ENCODE data around the gene GLCE. TPM values are rescaled to one million over a fixed set of nuclear protein-coding genes. Genes with fewer than 3 reads are reported as not detected.

The GLCE gene
- total RNA-seq, 1 donor from 2014 or later: 49.5 TPM

DNA sequence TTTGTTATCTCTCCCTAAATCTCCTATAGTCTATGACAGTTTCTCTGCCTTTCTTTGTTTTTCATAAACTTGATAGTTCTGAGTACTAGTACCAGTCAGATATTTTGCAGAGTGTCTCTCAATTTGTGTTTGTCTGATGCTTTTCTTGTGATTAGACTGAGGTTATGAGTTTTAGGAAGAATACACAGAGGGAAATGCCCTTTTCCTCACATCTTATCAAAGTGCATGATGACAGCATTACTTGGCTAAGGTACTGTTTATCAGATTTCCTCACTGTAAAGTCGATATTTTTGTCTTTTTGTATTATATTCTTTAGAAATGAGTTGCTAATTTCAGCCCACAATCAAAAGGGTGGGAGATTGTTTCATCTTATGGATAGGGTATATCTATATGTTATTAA, 45.6 kb downstream of the GLCE start:
- no peak for DNase-seq

DNA sequence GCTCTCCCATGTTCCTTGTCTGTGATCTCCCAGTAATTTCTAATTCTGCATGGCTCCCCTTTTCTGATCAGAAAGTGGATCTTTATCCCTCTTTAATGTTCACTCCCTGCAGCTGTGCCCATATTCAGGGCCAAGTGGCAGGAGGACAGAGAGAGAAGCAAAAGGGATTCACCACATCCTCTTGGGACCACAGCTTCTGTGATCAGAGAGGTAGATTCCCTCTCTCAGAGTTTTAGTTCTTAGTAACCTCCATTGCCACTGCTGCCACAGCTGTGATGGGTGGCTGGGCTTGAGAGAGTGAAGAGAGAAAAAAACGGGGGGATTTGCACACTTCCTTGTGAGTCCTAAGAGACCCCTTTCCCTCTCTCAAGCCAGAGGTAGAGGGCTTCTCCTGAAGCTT, 49.2 kb downstream of the GLCE start:
- no peak for DNase-seq

DNA sequence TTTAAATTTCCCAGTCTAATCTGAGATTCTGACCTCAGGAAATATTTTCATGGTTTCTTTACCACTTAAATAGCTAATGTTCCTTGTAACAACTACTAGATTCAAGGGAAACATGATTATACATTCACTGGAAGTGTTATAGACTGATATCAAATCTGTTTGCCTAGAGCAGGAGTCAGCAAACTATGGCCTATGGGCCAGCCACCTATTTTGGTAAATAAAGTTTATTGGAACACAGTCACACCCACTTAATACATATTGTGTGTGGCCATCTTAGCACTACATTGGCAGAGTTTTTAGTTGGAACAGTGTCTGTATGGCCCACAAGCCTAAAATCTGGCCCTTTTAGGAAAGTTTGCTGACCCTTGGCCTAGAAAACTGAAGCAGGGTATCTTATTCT, 50.1 kb downstream of the GLCE start:
- no peak for DNase-seq

DNA sequence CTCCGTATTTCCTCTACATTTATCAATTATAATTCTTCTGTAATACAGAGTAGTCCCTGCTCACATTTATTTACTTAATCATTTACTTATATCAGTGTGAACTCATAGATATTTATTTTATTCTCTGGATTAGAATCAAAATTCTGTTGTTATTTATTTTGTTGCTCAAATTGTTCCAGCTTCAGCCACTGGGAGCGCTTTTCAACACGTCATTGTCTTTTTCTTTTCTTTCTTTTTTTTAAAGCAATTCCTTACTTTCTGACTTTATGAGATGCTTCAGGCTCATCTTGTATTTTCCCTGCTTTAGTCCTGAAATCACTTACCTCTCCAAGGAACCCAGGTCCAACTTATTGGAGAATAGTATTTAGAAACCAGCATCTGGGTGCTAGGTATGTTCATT, 53.4 kb downstream of the GLCE start:
- no peak for DNase-seq

DNA sequence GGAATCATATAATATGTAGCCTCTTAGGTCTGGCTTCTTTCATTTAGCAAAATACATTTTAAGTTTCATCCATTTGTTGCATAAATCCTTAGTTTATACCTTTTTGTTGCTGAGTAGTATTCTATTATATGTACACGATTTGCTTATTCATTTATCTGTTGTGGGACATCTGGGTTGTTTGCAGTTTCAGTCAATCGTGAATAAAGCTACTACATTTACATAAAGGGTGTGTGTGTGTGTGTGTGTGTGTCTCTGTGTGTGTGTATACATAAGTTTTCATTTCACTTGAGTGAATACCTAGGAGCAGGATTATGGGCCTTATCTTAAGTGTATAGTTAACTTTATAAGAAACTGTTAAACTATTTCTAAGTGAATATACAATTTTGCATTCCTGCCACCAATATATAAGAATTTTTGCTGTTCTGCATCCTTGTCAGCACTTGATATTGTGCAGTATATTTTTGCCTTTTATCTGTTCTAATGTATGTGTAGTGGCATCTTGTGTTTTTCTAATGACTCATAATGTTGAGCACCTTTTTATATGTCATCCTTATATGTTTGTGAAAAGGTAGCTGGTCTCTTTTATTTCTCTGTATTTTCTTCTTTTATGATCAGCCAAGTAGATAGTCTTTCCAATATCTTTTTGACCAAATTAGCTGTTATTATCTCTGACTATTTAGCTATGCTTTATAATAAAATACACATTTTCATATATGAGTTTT, 55.0 kb downstream of the GLCE start:
- no peak for DNase-seq

DNA sequence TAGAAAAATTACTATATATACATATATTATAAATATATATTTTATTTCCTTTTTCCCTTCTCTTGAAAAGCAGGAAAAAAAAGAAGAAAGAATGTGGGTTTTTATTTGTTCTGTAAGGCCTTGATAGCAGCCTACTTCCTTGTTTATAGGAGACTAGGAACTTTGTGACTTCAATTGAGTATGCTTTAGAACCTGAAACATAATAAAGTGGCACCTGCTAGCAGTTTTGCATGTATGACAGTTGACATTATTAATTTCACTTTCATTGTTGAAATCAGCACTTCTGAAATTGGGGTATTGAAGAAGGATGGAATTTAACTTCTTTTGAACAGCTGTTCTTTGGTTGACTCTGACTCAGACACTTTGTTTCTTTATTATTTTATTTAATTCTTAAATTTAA, 56.9 kb downstream of the GLCE start:
- DNase-seq: no peak

DNA sequence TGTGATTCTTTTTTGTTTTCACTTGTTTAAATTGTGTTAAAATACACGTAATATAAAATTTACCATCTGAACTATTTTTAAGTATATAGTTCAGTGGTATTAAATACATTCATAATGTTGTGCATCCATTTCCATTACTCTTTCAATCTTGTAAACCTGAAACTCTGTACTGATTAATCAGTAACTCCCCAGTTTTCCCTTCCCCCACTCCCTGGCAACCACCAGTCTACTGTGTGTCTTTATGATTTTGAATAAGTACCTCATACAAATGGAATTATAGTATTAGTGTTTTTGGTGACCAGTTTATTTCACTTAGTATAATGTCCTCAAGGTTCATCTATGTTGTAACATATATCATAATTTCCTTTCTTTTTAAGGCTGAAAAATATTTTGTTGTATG, 59.3 kb downstream of the GLCE start:
- DNase-seq: no peak

DNA sequence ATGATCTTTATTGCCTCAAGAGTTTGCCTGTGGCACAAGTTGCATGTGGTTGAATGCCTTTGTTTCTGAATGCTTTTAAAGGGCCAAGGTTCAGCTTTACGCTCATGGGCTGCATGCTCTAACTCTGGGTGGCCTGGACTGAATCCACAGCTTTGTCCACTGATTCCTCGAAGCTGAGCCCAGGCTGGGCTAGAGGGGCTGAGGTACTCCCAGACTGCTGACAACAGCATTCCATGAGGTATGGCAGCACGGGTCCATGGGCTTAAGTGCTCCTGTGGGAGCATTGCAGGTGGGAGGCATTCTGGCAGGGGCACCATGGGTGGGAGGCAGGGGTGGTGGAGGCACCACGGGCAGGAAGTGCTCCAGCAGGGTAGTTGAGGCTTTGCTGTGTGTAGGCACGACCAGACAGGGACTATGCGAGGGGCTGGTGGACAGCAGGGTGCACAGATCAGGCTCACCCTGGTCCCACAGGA, 61.6 kb downstream of the GLCE start:
- DNase-seq: no peak

DNA sequence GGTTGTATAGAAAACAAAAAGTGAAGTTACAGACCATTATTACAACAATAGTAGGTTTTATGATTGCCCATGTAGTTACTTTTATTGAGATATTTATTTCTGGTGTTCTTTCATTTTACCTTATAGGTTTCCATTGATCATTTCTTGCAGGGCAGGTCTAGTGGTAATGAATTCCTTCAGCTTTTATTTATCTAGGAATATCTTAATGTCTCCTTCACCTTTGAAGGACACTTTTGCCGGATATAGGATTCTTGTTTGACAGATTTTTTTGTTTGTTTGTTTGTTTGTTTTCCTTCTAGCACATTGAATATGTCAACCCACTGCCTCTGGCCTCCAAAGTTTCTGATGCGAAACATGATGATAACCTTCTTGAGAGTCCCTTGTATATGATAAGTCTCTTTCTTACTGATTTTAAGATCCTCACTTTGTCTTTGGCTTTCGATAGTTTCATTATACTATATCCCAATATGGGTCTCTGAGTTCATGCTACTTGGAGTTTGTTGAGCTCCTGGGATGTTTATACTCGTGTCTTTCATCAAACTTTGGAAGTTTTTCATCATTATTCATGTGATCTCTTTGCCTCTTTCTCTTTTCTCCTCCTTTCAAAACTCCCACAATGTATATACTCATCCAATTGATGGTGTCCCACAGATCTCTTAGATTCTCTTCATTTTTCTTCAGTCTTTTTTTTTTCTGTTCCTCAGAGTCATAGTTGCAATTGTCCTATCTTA, 62.8 kb downstream of the GLCE start:
- DNase-seq: no peak

DNA sequence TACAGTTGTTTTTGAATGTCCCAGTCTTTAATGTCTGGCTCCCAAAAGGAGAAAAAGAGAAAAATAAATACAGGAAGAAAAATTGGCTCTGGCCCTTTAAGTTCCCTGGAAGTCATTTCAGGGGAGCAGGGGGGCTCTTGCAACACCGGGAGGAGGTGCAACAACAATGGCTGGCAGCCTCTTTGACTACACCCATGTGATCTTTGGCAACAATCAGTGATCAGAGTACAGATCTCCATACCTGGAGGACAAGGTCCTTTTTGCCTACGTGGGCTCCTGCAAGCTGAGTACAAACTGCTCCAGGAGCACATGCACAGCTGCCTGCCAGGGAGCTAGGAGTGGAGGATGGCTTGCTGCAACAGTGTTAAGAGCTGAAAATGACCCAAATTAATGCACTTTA, 63.9 kb downstream of the GLCE start:
- DNase-seq: no peak

DNA sequence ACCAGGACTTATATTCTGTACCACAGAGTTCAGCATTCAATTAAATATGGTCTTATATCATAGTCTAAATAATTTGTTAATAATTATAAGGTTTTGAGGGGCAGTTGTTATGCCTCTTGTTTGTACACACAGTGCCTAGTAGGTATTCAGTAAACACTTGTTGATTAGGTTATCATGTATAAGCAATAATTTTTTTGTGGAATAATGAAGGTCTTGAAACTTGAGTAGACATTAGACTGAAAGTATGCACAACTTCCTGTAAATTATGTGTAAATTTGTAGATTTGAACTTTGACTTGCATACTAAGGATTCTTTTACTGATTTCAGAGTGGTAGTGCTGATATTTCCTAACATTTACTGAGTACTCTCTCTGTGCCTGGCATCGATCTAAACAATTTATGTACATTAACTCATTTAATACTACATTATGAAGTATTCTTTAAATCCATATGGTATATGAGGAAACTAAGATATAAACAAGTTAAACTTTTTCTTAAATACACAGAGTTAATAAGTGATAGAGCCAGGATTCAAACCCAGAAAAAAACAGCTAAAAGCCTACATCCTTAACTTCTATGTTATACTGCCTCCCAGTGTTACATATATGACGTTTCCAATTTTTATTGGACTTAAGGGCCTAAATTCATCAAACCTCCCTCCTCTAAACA, 65.1 kb downstream of the GLCE start:
- DNase-seq: no peak

DNA sequence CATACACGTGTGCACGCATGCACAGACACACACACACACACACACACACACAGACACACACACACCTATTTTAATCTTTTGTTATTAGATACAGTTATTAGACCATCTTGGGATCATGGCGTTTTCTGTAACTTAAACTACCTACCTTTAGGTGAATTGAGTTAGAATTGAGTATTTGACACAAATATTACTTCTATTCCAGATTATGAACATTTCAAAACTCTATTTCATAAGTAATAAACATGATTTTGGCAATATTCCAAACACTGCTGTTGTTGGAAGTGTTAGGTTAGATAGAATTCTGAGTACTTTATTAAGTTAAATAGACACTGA, 65.6 kb downstream of the GLCE start:
- DNase-seq: no peak

DNA sequence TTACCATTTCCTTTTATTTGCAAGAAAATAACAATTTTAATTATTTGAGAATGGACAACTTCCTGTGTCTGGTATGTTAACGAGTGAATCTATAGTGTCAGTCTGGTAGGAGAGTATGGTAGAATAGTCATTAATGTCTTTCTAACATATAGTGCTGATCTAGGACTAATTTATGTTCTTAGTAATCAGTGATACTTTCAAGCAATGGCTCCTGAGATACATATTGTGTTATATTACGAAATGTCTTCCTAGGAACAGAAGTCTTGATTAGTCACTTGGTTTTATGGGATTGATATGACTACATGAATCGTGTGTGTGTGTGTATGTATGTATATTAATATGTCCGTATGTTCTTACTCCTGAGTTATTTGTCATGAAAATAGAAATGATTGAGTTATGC, 71.7 kb downstream of the GLCE start:
- DNase-seq: no peak

DNA sequence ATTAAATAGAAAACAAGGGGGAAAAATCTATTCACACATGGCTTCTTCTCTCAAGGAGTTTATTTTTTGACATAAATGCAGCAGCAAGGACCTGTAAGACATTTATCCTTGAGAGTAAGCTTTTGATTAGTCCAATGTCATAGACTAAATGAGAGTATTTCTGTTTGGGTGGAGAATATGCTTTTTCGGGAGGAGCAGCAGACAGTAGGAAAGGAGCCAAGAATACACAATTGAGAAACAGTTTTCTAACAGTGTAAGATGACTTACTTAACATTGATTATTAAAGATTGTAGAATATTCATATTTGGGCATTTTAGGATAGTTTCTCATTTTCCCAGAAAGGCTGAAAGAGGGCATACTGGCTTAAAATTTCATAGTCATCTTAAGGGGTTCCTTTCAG, 72.3 kb downstream of the GLCE start:
- DNase-seq: no peak

DNA sequence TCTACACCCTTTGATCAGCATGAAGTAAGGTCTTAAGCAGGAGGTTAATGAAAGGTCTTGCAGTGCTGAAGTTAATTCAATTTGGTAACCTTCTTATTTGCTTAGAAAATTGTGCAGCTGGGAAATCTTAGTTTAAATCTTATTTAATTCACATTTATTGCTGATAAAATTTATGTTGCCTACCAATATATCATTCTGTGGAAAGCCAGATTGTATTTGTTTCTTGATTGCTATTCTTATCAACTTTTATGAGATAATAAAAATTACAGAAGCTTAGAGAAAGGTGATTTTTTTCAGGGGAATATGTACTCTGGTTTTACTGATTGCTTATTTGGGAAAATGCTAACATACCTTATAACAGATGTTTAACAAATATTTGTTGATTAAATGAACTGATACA, 74.2 kb downstream of the GLCE start:
- DNase-seq: no peak

DNA sequence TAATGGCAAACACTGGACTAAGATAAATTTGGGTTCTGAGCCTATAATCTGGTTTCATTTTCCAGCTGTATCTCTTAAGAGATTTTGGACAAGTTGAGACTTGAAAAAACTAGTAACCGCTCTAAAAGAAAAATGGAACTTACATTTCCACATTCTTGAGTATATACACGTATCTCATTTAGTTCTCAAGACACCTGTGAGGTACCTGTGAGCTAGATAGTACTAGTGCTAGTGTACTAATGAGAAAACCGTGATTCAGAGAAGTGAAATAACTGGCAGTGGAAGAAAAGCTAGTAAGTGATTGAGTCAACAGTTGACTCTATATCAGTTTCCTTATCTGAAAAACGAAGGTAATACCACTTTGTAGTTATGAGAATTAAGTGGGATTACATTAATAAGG, 76.1 kb downstream of the GLCE start:
- no peak for DNase-seq

DNA sequence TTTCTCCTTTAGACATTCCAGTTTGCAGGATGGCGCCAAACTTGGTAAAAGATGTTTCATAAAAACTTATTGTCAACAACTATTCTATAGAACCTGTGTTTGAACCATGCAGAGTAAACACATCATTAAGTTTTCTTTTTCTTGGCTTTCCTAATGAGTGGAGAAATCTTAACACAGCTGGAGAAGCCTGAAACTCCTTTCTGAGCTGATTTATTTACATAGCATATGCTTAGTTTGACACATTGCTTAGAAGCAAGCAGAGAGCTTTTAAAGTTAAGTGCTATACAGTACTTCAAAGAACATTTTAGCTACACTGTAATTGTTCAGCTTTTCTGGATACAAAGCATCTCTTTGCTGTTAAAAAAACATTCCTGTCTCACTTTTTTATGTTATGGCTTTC, 77.3 kb downstream of the GLCE start:
- no peak for DNase-seq

DNA sequence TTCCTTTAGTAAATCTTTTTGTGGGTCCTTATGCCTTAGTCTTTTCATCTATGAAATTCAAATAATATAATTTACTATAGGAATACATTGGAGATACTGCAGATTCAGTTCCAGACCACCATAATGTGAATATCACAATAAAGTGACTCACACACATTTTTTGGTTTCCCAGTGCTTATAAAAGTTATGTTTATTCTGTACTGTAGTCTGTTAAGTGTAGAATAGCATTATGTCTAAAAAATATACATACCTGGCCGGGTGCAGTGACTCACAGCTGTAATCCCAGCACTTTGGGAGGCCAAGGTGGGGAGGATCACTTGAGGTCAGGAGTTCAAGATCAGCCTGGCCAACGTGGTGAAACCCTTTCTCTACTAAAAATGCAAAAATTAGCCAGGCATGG, 84.4 kb downstream of the GLCE start:
- no peak for DNase-seq

DNA sequence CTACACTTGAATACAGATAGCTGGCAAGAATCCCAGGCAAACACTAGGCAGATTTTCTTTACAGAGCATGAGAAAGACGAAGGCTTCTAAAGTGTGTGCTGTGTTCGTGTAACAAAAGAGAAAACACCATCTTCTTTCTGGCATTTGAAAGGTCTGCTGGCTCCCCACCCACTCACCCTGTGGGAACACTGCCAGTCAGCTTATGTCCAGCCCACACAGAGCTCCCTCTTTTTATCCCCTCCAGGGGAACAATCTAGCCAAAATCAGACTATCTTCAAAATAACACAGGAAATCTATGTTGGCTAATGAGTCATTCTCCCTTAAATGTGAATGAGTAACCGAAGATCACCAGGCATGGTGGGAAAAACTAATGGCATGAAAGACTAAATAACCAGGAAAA, 92.7 kb downstream of the GLCE start:
- no peak for DNase-seq

DNA sequence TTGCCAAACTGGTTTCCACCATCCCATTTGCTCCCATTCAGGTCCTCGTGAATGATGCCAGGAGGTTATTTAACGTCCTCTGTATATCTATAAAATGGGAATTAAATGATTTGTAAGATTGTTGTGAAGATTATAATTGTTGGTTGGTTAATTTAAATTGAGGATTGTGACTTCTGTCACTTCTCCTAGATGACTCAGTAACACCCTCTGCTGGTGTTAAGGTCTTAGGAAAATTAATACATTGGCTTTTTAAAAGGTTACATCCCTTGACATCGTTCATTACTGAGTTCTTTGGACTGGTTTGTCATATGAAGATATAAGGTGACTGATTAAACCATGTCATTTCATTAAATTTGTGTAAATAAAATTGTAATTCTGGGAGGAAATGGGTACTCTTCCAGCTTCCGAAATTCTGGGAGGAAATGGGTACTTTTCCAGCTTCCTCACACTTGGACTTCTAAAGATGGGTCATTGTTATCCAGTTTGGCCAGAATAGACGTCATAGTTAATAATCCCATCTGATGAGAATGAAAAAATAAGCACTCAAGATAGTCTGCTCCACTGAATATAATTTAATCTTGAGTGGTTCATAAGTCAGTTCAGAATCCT, 105.0 kb downstream of the GLCE start:
- DNase-seq: no peak

DNA sequence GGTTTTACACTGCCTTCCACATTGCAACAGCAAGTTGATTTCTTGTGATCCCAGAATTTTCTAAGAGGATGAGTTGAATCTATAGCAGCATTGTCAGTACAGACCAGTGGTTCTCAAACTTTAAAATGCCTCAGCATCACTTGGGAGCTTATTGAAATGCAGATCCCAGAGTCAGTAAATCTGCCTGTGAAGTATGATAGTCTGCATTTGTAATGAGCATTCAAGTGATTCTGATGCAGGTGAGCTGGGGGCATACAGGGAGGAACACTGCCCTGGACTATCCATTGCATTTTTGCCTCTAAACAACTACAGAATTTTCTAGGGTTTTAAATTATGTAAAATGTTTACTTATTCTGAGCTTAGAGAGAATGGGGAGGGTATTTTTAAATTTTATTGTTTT, 110.8 kb downstream of the GLCE start:
- no peak for DNase-seq

DNA sequence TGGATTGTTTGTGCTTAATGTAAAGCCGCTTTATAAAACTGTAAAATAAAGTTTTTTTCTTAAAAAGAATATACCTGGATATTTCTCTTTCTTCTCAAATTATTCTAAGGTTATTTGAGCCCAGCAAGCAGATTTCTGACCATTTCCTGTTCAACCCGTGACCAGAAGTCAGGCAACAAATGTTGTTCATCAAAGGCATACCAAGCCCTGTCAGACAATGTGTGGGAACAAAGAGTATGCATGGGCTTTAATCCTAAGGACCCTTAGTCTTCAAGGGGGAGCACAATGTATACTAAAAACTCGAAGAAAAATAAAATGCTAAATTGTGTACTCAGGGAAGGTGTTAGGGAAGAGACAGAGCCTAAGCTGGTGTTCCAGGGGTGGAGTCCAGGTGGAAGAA, 111.7 kb downstream of the GLCE start:
- DNase-seq: no peak

DNA sequence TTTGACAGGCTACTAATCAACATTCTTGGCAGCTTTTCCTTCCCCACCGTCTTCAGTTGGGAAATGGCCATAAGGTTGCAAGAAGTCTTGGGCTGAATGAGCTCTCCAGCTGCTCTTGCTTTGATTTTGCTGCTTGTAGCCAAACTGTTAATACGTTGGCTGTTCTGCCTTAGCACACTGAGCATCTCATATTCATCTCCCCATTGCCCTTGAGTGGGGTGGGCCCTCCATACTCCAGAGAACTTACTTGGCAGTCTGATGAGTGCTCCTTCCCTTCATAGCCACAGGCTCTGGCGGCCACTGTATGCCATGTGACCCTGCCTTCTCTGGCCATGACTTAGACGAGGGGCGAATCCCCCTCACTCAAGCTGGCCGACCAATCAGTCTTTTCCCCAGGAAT, 112.5 kb downstream of the GLCE start:
- no peak for DNase-seq
